Activated T-cell treated with anti-CD3 and anti-CD28 coated beads, Interleukin-2, amount 50 U/mL, for 72 hours (primary cell): ENCODE measurements around the gene RTN4. TPM values are rescaled to one million over a fixed set of nuclear protein-coding genes. Genes with fewer than 3 reads are reported as not detected.

Experiments used
- ATAC-seq, 2 donors: fragments of 150-1000 bp; cut with Tn5 transposase; replicated peaks in 1 of 2; 2 replicates each; pipeline ENCODE4 v1.10.0; 2021; ENCODE audit warnings: moderate library complexity in 2 of 2, mild to moderate bottlenecking in 1 of 2
- DNase-seq, 2 donors: peaks; one replicate each; pipeline ENCODE4 v3.0.0; 2021 to 2022; ENCODE audit warnings: mixed read lengths in 1 of 2
- H3K27ac Mint-ChIP-seq: one replicate; pipeline ENCODE4 v1.8.0; 2022; ENCODE audit warnings: mild to moderate bottlenecking, moderate library complexity, mixed read lengths
- H3K27me3 Mint-ChIP-seq: one replicate; pipeline ENCODE4 v1.8.0; 2022; ENCODE audit warnings: low read depth, mixed read lengths
- H3K36me3 Mint-ChIP-seq, 2 donors: one replicate each; pipeline ENCODE4 v1.8.0; 2022; ENCODE audit warnings: mixed read lengths in 2 of 2, mild to moderate bottlenecking in 1 of 2; ENCODE audit not compliant: insufficient read depth in 2 of 2
- H3K4me1 Mint-ChIP-seq: one replicate; pipeline ENCODE4 v1.8.0; 2022; ENCODE audit warnings: low read depth, mixed read lengths
- H3K4me3 Mint-ChIP-seq, 2 donors: one replicate each; pipeline ENCODE4 v1.8.0; 2022; ENCODE audit warnings: mild to moderate bottlenecking in 2 of 2, mixed read lengths in 2 of 2, moderate library complexity in 2 of 2
- H3K9me3 Mint-ChIP-seq, 2 donors: one replicate each; pipeline ENCODE4 v1.8.0; 2022; ENCODE audit warnings: mixed read lengths in 2 of 2
- total RNA-seq, 2 donors: library from RNA; stranded (reverse); gene quantifications; one replicate each; pipeline ENCODE4 v1.2.3, GENCODE V29; 2022

The RTN4 gene
- total RNA-seq, 2 donors from 2014 or later, result 78.8 to 83.3 TPM

DNA sequence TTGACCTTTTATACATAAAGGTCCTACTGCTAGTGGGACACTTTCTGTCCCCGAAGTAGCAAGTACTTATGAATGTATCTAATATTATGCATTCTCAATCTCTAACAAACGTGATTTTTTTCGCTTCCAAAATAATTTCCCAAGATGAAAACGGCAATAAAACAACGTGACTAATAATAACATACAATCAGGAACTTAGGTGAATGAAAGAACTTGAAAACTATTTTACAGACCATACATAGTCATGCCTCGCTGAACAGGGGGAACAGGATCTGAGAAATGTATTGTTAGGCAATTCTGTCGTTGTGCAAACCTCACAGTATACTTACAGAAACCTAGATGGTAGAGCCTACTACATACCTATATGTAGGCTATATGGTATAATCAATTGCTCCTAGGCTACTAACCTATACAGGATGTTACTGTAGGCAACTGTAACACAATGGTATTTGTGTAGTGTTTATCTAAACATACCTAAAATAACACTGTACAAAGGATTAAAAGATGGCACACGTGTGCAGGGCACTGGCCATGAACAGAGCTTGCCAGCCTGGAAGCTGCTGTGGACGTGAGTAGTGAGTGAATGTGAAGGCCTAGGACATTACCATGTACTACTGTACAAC, 2.5 kb downstream of the RTN4 start:
- no peak for ATAC-seq
- Mint-ChIP-seq H3K4me3 (peak overlapping the region; percentile 98 to 100), H3K27me3 (no peaks in the 10 kb centered on the region), H3K27ac (peak overlapping the region; percentile 19), H3K9me3 (no peaks in the 10 kb centered on the region), H3K4me1 (peaks cover 61% of the 10 kb centered on the region), H3K36me3 (peaks cover 4 to 5% of the 10 kb centered on the region in 2 donors)
- no peak for DNase-seq

- no peaks in the 10 kb centered on the region for H3K9me3 Mint-ChIP-seq
- no peak for DNase-seq
- no peak for ATAC-seq
- peaks cover 4 to 5% of the 10 kb centered on the region in 2 donors for H3K36me3 Mint-ChIP-seq
- peaks cover 49% of the 10 kb centered on the region for H3K4me1 Mint-ChIP-seq
- no peak overlapping the region for H3K27ac Mint-ChIP-seq
- no peak overlapping the region for H3K4me3 Mint-ChIP-seq
- no peaks in the 10 kb centered on the region for H3K27me3 Mint-ChIP-seq
Observed at GRCh38 chr2:55045780-55046179, 4.5 kb downstream of the RTN4 start.

DNA sequence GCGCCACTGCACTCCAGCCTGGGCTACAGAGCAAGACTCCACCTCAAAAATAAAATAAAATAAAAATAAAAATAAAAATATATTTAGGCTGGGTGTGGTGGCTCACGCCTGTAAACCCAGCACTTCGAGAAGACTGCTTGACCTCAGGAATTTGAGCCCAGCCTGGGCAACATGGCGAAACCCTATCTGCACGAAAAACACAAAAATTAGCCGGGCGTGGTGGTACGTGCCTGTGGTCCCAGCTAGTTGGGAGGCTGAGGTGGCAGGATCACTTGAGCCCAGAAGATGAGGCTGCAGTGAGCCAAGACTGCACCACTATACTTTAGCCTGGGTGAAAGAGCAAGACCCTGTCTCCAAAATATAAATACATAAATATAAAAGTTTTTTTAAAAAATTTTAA, 6.4 kb downstream of the RTN4 start:
- DNase-seq, result no peak
- no peaks in the 10 kb centered on the region for H3K9me3 Mint-ChIP-seq

GRCh38 chr2:55038428-55038827, 11.8 kb downstream of the RTN4 start:
- DNase-seq (no peak), ATAC-seq (no peak)
- Mint-ChIP-seq H3K4me1 (peaks cover 70% of the 10 kb centered on the region), H3K27ac (no peak overlapping the region), H3K9me3 (peaks cover 0 to 1% of the 10 kb centered on the region in 2 donors), H3K27me3 (no peaks in the 10 kb centered on the region), H3K36me3 (peaks cover 6 to 25% of the 10 kb centered on the region in 2 donors), H3K4me3 (no peak overlapping the region)

More for the DNA sequence above, 6.4 kb downstream of the RTN4 start:
- no peaks in the 10 kb centered on the region for H3K27me3 Mint-ChIP-seq
- H3K4me3 Mint-ChIP-seq, result no peak overlapping the region
- H3K4me1 Mint-ChIP-seq, result peaks cover 60% of the 10 kb centered on the region
- peaks cover 1 to 7% of the 10 kb centered on the region in 2 donors for H3K36me3 Mint-ChIP-seq
- ATAC-seq, result no peak
- H3K27ac Mint-ChIP-seq, result no peak overlapping the region

GRCh38 chr2:55035716-55036115, 14.5 kb downstream of the RTN4 start:
- ATAC-seq, result peak in 1 of 2 donors; percentile 36
- H3K27ac Mint-ChIP-seq, result peak overlapping the region; percentile 87
- H3K4me1 Mint-ChIP-seq, result peaks cover 74% of the 10 kb centered on the region
- peaks cover 0 to 1% of the 10 kb centered on the region in 2 donors for H3K9me3 Mint-ChIP-seq
- no peaks in the 10 kb centered on the region for H3K27me3 Mint-ChIP-seq
- peaks cover 6 to 25% of the 10 kb centered on the region in 2 donors for H3K36me3 Mint-ChIP-seq
- peak overlapping the region in 1 of 2 donors; percentile 81 for H3K4me3 Mint-ChIP-seq
- DNase-seq, result no peak

DNA sequence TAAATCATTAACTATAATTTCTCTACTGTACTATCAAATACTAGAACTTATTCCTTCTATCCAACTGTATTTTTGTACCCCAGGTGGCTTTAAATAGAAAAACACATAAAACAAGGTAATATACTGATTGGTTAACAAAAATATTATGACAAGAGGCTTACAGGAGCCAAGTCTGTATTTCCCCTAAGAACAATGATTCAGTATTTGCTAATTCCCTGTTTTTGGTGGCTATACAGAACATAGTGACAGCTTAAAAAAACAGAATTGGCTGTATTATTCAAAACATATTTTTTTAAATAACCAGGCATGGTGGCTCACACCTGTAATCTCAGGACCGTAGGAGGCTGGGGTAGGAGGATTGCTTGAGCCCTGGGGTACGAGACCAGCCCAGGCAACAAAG, 16.3 kb downstream of the RTN4 start:
- ATAC-seq (no peak), DNase-seq (no peak)
- H3K9me3 Mint-ChIP-seq, result peaks cover 0 to 1% of the 10 kb centered on the region in 2 donors
- peaks cover 6 to 22% of the 10 kb centered on the region in 2 donors for H3K36me3 Mint-ChIP-seq
- H3K4me1 Mint-ChIP-seq, result peaks cover 63% of the 10 kb centered on the region
- H3K27me3 Mint-ChIP-seq, result no peaks in the 10 kb centered on the region
- H3K4me3 Mint-ChIP-seq, result no peak overlapping the region
- no peak overlapping the region for H3K27ac Mint-ChIP-seq

DNA sequence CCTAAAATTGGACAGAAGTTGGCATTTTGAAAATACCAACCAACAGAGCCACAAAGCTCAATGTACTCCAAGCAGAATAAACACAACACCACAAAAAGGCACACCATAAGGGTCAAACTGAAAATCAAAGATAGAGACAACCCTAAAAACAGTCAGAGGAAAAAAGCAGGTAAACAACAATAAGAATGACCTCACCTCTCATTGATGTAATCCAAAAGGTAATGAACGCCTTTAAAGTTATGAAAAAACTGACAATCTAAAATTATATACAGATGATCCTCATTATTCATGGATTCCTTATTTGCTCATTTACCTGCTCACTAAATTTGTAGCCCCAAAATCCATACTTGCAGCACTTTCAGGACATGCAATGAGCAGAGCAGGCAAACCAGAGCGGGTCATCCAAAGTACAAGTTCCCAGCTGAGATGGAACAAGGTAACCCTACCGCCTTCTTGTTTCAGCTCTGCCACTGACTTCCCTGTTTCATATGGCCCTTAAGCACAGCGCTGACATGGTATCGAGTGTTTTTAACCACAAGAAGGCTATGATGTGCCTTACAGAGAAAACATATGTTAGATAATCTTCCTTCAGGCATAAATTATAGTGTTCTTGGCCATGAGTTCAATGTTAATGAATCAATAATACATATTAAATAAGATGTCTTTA, 17.0 kb downstream of the RTN4 start:
- ATAC-seq (peak; percentile 55 to 76), DNase-seq (peak in 1 of 2 donors; percentile 4)
- Mint-ChIP-seq H3K9me3 (peaks cover 0 to 1% of the 10 kb centered on the region in 2 donors), H3K4me1 (peaks cover 65% of the 10 kb centered on the region), H3K36me3 (peaks cover 6 to 19% of the 10 kb centered on the region in 2 donors), H3K27ac (no peak overlapping the region), H3K4me3 (no peak overlapping the region), H3K27me3 (no peaks in the 10 kb centered on the region)

- H3K4me1 Mint-ChIP-seq, result peaks cover 49% of the 10 kb centered on the region
- peaks cover 6 to 11% of the 10 kb centered on the region in 2 donors for H3K36me3 Mint-ChIP-seq
- ATAC-seq, result no peak
- no peaks in the 10 kb centered on the region for H3K27me3 Mint-ChIP-seq
- no peak overlapping the region for H3K27ac Mint-ChIP-seq
- H3K9me3 Mint-ChIP-seq, result peaks cover 0 to 1% of the 10 kb centered on the region in 2 donors
- H3K4me3 Mint-ChIP-seq, result no peak overlapping the region
- no peak for DNase-seq
Observed at GRCh38 chr2:55031505-55031904, 18.7 kb downstream of the RTN4 start.

DNA sequence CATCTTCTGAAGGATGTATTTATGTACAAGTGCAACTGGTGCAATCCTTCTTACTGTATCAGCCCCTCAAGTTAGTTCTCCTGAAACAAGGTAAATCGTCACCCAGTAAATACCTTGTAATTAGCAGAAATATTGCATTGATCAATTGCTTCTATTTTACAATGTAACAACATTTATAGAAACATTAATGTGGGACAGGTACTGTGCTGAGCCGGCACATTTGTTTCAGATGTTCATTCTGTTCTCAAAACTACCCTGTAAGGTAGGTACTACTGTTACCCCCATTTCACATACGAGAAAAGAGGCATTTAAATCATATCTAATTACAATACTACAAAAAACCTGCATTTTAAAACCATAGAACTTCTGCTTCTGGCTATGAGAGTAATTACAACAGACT, 19.5 kb downstream of the RTN4 start:
- Mint-ChIP-seq H3K27ac (no peak overlapping the region), H3K9me3 (peaks cover 0 to under 1% of the 10 kb centered on the region in 2 donors), H3K27me3 (no peaks in the 10 kb centered on the region), H3K4me1 (peaks cover 45% of the 10 kb centered on the region), H3K4me3 (no peak overlapping the region), H3K36me3 (peaks cover 5 to 9% of the 10 kb centered on the region in 2 donors)
- ATAC-seq, result no peak
- no peak for DNase-seq

DNA sequence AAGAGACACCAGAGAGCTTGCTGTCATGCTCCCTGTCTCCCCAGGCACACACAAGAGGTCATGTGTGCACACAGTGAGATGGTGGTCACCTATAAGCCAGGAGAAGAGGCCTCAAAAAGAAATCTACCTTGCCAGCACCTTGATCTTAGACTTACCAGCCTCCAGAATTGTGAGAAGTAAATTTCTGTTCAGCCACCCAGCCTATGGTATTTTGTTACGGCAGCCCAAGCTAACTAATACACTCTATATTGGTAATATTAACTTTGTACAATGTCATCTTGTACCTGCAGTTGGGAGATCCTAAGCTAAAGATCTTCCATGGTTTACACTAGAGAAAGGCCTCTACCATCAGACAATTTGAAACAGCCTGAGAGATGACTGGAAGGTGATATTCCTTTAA, 21.2 kb downstream of the RTN4 start:
- no peaks in the 10 kb centered on the region for H3K27me3 Mint-ChIP-seq
- no peak overlapping the region for H3K27ac Mint-ChIP-seq
- H3K36me3 Mint-ChIP-seq, result no peaks in the 10 kb centered on the region
- DNase-seq, result no peak
- H3K4me3 Mint-ChIP-seq, result no peak overlapping the region
- no peaks in the 10 kb centered on the region for H3K9me3 Mint-ChIP-seq
- peaks cover 28% of the 10 kb centered on the region for H3K4me1 Mint-ChIP-seq
- no peak for ATAC-seq

DNA sequence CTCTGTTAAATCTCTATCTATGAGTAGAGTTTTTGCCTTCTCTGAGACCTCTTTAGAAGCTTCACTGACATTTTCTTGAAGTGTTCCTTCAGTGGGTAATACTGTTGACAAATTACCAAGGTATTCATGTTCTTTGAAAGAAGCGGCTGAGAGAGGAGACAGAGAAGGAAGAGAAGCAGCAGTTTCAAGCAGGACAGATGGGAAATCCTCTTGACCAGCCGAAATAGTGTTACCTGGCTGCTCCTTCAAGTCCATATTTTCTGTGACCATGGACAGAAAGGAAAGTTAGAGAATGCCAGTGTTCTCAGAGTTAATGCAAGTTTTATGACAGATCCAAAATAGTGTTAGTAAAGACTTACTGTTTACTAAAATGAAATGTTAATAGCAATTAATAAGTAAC, 23.0 kb downstream of the RTN4 start:
- peaks cover 16% of the 10 kb centered on the region for H3K4me1 Mint-ChIP-seq
- no peak for DNase-seq
- H3K4me3 Mint-ChIP-seq, result no peak overlapping the region
- ATAC-seq, result no peak
- H3K36me3 Mint-ChIP-seq, result no peaks in the 10 kb centered on the region
- no peaks in the 10 kb centered on the region for H3K9me3 Mint-ChIP-seq
- H3K27me3 Mint-ChIP-seq, result no peaks in the 10 kb centered on the region
- no peak overlapping the region for H3K27ac Mint-ChIP-seq

- DNase-seq (no peak), ATAC-seq (no peak)
- peaks cover 9% of the 10 kb centered on the region for H3K4me1 Mint-ChIP-seq
- H3K27ac Mint-ChIP-seq, result peak overlapping the region; percentile 61
- peak overlapping the region in 1 of 2 donors; percentile 7 for H3K4me3 Mint-ChIP-seq
- no peaks in the 10 kb centered on the region for H3K36me3 Mint-ChIP-seq
- no peaks in the 10 kb centered on the region for H3K9me3 Mint-ChIP-seq
- H3K27me3 Mint-ChIP-seq, result no peaks in the 10 kb centered on the region
Observed at GRCh38 chr2:55026202-55026601, 24.0 kb downstream of the RTN4 start.

- Mint-ChIP-seq H3K9me3 (no peaks in the 10 kb centered on the region), H3K4me1 (peaks cover 6% of the 10 kb centered on the region), H3K27ac (peak overlapping the region; percentile 61), H3K27me3 (no peaks in the 10 kb centered on the region), H3K4me3 (peak overlapping the region in 1 of 2 donors; percentile 7), H3K36me3 (peaks cover 0 to 2% of the 10 kb centered on the region in 2 donors)
- ATAC-seq (peak; percentile 74 to 86), DNase-seq (no peak)
Observed at GRCh38 chr2:55025627-55026026, 24.6 kb downstream of the RTN4 start.
